NCI-H345 treated with DMSO at 0.1 percent for 48 hours (cell line): ENCODE measurements around the gene SLC18B1.
"Not testable (repeated sequence)": the region's sequence is repeated elsewhere in the genome, so short reads cannot be mapped to it uniquely, and the experiment has no call there.

Source experiments
- DNase-seq: peaks from one replicate; lab custom pipeline; 2025; ENCODE audit not compliant: unreplicated experiment; lab: John Stamatoyannopoulos, UW

SLC18B1 gene

GRCh38 chr6:132800656-132801055 lies 2.2 kb upstream of the SLC18B1 start:
- no peak for DNase-seq

DNA sequence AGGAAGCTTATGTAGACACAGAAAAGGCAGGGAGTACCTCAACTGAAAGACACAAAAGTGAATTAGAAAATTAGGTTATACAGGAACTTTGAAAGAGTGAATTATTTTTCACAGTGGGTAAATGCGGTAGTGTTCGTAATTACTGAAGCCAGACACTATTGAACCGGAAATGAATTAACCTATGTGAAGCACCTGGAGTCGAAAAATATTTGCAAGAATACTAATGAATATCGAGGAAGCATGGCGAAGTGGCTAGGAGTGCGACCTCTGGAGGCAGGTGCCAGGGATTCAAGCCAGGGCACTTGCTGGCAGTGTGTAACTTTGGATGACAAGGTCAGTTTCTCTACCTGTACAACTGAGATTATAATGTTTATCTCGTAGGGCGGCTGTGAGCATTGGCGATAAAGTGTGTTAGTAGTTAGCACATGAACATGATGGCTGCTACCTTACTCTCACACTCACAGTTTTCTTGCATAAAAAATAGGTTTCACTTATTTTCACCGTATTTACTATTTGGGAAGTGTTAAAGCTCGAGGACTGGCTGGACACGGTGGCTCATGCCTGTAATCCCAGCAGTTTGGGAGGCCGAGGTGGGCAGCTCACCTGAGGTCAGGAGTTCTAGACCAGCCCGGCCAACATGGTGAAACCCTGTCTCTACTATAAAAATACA lies 567 bp upstream of the SLC18B1 start:
- DNase-seq = peak; percentile 35

GRCh38 chr6:132795461-132795860 lies 3.0 kb downstream of the SLC18B1 start:
- DNase-seq = no peak

DNA sequence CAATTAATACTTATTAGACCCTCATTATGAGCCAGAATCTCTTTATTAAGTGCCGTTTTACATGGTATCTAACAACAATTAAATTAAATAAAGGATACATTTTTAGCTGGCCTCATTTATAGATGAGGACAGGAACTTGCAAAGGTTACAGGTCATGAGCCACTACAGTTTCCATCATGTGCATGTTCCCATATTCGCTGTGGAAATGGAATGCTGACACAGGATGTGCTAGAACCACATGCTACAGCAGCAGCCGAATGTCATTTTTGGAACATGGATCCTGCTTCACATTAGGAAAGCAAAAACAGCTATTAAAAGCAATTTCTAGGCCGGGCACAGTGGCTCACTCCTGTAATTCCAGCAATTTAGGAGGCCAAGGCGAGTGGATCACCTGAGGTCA lies 5.9 kb downstream of the SLC18B1 start:
- DNase-seq = no peak

DNA sequence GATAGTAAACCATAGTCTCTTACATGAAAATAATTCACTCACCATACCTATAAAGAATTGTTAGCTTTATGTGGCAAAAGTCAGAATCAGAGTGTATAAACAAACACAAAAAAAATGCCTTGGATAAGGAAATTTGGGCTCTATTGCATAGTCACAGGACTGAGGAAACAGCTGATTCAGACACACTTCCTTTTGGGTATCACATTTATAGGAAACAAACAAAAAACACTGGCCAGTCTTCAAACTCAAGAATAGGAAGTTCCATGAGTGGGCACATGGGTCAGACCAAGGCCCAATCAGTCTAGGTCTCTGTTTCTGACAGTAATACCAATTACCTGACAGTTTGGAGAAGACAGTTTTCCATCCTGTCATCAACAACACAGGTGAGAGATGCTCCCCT lies 8.0 kb downstream of the SLC18B1 start:
- DNase-seq = no peak

DNA sequence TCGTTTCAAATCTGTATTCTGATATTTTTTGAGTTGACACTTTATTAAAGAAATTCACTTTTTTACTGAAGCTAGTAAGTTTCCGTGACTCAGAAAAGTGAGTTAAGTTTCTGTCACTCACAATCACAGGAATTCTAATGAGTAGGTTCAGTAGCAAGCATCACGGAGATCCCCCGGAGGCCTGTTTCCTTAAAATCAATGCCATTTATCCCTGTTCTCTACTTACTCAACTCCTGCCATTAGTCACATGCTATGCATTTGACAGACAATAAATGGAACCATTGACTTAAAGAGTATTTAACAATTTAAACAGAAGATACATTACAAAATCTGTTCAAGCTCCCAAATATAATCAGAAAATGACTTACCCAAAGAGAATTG lies 9.1 kb downstream of the SLC18B1 start:
- DNase-seq = no peak

GRCh38 chr6:132788658-132789395 lies 9.6 kb downstream of the SLC18B1 start:
- DNase-seq = no peak

DNA sequence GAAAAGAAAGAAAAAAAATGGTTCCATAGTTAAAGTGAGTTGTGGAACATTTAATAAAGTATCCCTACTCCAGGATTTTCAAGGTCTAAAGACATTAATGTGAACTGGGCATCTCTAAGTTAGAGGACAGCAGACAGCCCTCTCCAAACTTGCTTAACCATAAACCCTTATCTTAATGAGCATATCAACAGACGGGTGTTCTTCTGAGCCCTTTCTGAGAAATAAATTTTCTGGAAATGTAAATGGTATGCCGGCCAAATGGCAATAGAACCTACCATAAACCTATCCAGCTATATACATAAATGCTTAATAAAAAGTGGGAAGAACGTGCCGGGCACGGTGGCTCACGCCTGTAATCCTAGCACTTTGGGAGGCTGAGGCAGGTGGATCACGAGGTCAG lies 12.5 kb downstream of the SLC18B1 start:
- no peak for DNase-seq

DNA sequence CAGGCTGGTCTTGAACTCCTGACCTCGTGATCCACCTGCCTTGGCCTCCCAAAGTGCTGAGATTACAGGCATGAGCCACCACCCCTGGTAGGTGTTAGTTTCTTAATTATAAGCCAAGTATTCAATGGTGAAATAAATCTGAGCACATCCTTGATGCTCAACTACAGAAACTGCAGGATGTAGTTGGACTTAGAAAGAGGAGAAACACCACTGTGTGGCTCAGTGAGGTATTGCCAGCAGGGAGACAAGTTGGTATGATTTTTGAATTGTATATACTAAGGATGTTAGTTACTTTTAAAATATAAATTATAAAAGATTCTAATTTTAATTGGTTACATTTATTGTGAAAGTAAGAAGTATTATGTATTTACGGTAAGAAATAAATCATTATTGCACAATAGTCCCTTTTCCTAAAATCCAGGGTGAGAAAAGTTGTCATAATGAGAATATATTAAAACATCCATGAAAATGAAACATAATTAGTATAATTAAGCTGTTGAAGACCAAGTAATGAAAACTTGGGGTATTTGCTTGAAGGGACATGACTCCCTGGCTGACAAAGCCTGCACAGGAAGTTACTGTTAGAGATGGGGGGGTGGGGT lies 17.6 kb downstream of the SLC18B1 start:
- no peak for DNase-seq

DNA sequence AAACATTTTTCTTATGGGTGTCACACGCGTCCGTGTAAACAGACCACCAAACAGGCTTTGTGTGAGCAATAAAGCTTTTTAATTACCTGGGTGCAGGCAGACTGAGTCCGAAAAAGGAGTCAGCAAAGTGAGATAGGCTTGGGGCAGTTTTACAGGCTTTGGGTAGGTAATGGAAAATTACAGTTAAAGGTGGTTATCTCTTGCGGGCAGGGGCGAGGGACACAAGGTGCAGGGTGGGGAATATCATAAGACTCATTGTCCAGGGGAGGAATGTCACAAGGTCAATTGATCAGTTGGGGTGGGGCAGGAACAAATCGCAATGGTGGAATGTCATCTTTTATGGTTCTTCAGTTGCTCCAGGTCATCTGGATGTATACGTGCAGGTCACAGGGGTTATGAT lies 20.6 kb downstream of the SLC18B1 start:
- DNase-seq = not testable (repeated sequence)

DNA sequence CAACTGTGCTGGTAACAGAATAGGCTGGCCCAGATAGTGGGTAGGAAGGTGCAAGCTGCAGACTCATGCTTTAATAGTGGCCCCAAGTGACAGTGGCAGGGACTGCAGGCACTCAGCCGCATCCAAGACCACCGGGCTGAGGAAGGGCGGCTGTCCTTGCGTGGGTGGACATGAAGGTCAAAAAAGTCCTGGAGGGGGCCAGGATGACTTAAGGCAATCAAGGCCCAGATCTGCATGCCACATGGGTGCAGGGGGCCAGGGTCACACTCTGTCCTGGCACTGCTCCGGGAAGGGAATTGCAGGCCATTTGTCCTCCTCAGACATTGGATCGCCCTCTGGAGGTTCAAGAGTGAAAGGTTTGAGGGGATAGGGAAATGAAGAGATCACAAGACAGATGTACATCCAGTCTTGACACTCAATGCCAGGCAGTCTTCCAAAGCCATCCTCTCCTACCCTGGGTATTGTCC lies 30.4 kb downstream of the SLC18B1 start:
- no peak for DNase-seq

DNA sequence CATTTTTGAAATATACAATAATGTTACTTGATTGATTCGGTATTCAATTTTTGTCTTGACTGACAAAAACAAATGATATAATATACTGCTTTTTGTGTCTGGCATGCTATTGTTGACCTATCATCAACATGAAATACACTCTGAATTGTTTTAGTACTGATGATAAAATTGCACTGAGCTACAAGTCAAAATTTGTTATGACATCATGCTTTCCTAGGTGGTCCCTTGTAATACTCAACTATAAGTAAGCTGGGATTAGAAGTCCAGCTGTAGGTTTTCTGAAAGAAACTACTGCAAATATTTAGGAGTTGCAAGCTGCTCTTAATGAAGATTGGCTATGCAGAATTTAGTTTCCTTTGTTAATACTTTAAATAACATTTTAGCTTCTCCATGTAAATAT lies 32.9 kb downstream of the SLC18B1 start:
- no peak for DNase-seq

- no peak for DNase-seq
Measured at GRCh38 chr6:132764370-132764769, 34.1 kb downstream of the SLC18B1 start.

DNA sequence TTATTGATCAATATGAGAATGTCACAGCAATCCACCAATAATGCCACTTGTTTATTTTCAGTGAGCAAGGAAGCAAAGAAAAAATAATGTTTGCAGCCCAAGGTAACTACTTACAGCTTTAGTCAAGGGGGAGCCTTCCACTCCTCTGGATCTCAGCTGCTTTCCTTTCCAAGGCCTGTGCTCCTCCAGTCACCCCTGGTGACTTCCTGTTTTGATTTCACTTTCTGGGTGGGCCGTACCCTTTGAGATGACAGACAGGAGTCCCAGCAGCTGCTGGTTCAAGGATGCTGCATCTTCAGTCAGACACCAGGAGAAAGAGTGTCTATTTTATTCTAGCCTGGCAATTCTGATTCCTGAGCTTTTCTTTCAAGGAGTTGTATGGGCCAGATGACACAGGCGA lies 35.2 kb downstream of the SLC18B1 start:
- no peak for DNase-seq

GRCh38 chr6:132760256-132760655 lies 38.2 kb downstream of the SLC18B1 start:
- no peak for DNase-seq

- DNase-seq = no peak
Measured at GRCh38 chr6:132758689-132759088, 39.7 kb downstream of the SLC18B1 start.

- DNase-seq = no peak
Measured at GRCh38 chr6:132752255-132752654, 46.2 kb downstream of the SLC18B1 start.

DNA sequence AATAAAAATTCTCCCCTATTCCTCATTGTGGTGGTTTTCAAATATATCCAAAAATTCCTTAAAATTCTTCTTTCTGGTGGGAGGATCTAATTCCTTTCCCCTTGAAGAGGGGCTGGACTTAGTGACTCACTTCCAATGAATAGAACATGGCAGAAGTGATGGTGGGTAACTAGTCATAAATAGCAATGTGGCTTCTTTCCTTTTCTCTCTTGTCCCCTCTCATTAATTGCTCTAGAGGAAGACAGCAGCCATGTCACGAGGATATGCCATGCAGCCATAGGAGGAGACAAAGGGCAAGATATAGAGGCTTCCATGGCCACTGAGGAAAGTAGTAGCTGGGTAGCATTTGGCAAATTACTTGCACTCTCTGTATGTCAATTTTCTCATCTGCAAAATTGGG lies 46.6 kb downstream of the SLC18B1 start:
- DNase-seq = no peak

GRCh38 chr6:132751306-132751705 lies 47.1 kb downstream of the SLC18B1 start:
- DNase-seq = no peak

GRCh38 chr6:132750455-132751248 lies 47.8 kb downstream of the SLC18B1 start:
- DNase-seq = no peak

- no peak for DNase-seq
Measured at GRCh38 chr6:132749111-132749510, 49.3 kb downstream of the SLC18B1 start.
